ENCODE measurements around the gene GALNT9.

Gene GALNT9

GRCh38 chr12:132185705-132186104 is 143.7 kb downstream of the GALNT9 start:
- no peak overlapping the region for H3K4me3 ChIP-seq (ENCODE audit: severe bottlenecking)
- no peaks in the 10 kb centered on the region for H3K4me1 ChIP-seq (ENCODE audit: insufficient read depth, poor library complexity, severe bottlenecking)
- ATAC-seq (ENCODE audit: low read depth) (no peak), DNase-seq (ENCODE audit: low spot score) (no peak)
- H3K27me3 ChIP-seq (ENCODE audit: insufficient read depth, poor library complexity, severe bottlenecking) = peaks cover 18% of the 10 kb centered on the region
- H3K36me3 ChIP-seq (ENCODE audit: low read depth) = no peaks in the 10 kb centered on the region
- no peak overlapping the region for H3K27ac ChIP-seq (ENCODE audit: poor library complexity, severe bottlenecking)
- no peak for TF ChIP-seq CTCF (IDR thresholded peaks at IDR 0.05; ENCODE audit: poor library complexity, severe bottlenecking)
- no peaks in the 10 kb centered on the region for H3K9me3 ChIP-seq (ENCODE audit: severe bottlenecking)

- ATAC-seq (ENCODE audit: low read depth) = no peak
- peaks cover 28% of the 10 kb centered on the region for H3K27me3 ChIP-seq (ENCODE audit: insufficient read depth, poor library complexity, severe bottlenecking)
These were observed 146.6 kb downstream of the GALNT9 start for GRCh38 chr12:132182711-132183365.

GRCh38 chr12:132182206-132182710 is 147.1 kb downstream of the GALNT9 start:
- peaks cover 32% of the 10 kb centered on the region for H3K27me3 ChIP-seq (ENCODE audit: insufficient read depth, poor library complexity, severe bottlenecking)

More at GRCh38 chr12:132182711-132183365, 146.6 kb downstream of the GALNT9 start:
- DNase-seq (ENCODE audit: low spot score) = no peak
- no peak for TF ChIP-seq CTCF (IDR thresholded peaks at IDR 0.05; ENCODE audit: poor library complexity, severe bottlenecking)
- Histone ChIP-seq H3K27ac (ENCODE audit: poor library complexity, severe bottlenecking) (no peak overlapping the region), H3K9me3 (ENCODE audit: severe bottlenecking) (no peaks in the 10 kb centered on the region), H3K36me3 (ENCODE audit: low read depth) (no peaks in the 10 kb centered on the region), H3K4me3 (ENCODE audit: severe bottlenecking) (no peak overlapping the region), H3K4me1 (ENCODE audit: insufficient read depth, poor library complexity, severe bottlenecking) (no peaks in the 10 kb centered on the region)

GRCh38 chr12:132181570-132182200 is 147.7 kb downstream of the GALNT9 start:
- no peaks in the 10 kb centered on the region for H3K4me1 ChIP-seq (ENCODE audit: insufficient read depth, poor library complexity, severe bottlenecking)
- peaks cover 38% of the 10 kb centered on the region for H3K27me3 ChIP-seq (ENCODE audit: insufficient read depth, poor library complexity, severe bottlenecking)
- no peak for TF ChIP-seq CTCF (IDR thresholded peaks at IDR 0.05; ENCODE audit: poor library complexity, severe bottlenecking)
- no peaks in the 10 kb centered on the region for H3K36me3 ChIP-seq (ENCODE audit: low read depth)
- no peak overlapping the region for H3K4me3 ChIP-seq (ENCODE audit: severe bottlenecking)
- H3K9me3 ChIP-seq (ENCODE audit: severe bottlenecking) = no peaks in the 10 kb centered on the region
- no peak overlapping the region for H3K27ac ChIP-seq (ENCODE audit: poor library complexity, severe bottlenecking)
- no peak for ATAC-seq (ENCODE audit: low read depth)
- no peak for DNase-seq (ENCODE audit: low spot score)

More at GRCh38 chr12:132182206-132182710, 147.1 kb downstream of the GALNT9 start:
- Histone ChIP-seq H3K9me3 (ENCODE audit: severe bottlenecking) (no peaks in the 10 kb centered on the region), H3K4me3 (ENCODE audit: severe bottlenecking) (no peak overlapping the region), H3K4me1 (ENCODE audit: insufficient read depth, poor library complexity, severe bottlenecking) (no peaks in the 10 kb centered on the region), H3K27ac (ENCODE audit: poor library complexity, severe bottlenecking) (no peak overlapping the region), H3K36me3 (ENCODE audit: low read depth) (no peaks in the 10 kb centered on the region)
- DNase-seq (ENCODE audit: low spot score) = no peak
- no peak for ATAC-seq (ENCODE audit: low read depth)
- no peak for TF ChIP-seq CTCF (IDR thresholded peaks at IDR 0.05; ENCODE audit: poor library complexity, severe bottlenecking)
